ENCODE data around the gene HIPK2. TPM values are rescaled to one million over a fixed set of nuclear protein-coding genes. Genes with fewer than 3 reads are reported as not detected.

Gene HIPK2
- total and polyA plus RNA-seq, 2 donors (not counting 3 experiments of a cell fraction or from before 2014, with no cell fraction given): 9.0 to 43.8 TPM

DNA sequence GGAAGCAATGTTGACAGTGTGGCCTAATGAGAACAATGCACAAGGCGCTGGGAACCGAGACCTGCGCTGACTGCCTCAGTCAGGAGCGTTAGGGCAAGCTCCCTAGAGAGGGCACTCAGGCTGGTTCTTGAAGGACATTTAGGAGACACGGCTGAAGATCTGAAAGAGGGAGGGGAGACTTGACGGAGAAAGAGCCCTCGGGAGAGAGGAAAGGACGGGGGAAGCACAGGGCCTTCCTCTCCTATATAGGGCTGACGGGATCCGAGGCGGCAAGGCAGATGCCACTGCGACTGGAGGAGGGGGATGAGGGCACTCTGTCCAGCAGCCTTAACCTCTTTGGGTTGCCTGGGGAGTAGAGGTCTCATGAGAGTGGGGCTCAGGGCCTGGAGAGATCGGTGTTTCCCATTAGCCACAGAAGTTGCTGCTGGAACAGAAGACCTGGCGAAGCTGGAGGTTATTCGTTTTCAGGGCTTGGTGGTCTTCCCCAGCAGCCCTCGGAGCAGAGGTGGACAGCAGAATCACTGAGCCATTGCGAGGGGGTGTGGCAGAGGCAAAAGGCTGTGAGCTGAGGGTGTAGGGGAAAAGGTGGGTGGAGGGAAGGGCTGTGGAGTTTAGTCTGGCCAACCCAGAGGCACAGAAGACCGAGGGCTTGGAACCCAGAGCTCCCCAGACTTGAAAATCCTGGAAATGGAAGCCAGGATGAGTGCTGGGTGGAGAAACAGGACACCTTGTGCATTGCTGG, 218.3 kb downstream of the HIPK2 start:
- dilution Hi-C loops (cut with MboI; ENCODE audit: extremely low pct_ligation_motif_present, low sequenced_read_pairs) (no loop called here), intact Hi-C loops (cut with micrococcal nuclease) (no loop called here)
- no peak overlapping the region for H3K4me3 ChIP-seq (replicated peaks in 1 of 3; ENCODE audit: insufficient read depth in 1 of 3, low read depth in 1 of 3, low read length in 3 of 3)
- H3K9ac ChIP-seq (replicated peaks; ENCODE audit: extremely low read depth, insufficient read depth, low read length): no peak overlapping the region
- TF ChIP-seq FOS (IDR thresholded peaks at IDR 0.05; ENCODE audit: borderline replicate concordance, insufficient read depth, low read length): no peak
- no peak for TF ChIP-seq JUN (IDR thresholded peaks at IDR 0.05; ENCODE audit: borderline replicate concordance, insufficient read depth, insufficient read length, low read depth)
- no peak for TF ChIP-seq POLR2AphosphoS5 (IDR thresholded peaks at IDR 0.05; ENCODE audit: insufficient read depth, low read depth, low read length)
- TF ChIP-seq, protein P1, sequence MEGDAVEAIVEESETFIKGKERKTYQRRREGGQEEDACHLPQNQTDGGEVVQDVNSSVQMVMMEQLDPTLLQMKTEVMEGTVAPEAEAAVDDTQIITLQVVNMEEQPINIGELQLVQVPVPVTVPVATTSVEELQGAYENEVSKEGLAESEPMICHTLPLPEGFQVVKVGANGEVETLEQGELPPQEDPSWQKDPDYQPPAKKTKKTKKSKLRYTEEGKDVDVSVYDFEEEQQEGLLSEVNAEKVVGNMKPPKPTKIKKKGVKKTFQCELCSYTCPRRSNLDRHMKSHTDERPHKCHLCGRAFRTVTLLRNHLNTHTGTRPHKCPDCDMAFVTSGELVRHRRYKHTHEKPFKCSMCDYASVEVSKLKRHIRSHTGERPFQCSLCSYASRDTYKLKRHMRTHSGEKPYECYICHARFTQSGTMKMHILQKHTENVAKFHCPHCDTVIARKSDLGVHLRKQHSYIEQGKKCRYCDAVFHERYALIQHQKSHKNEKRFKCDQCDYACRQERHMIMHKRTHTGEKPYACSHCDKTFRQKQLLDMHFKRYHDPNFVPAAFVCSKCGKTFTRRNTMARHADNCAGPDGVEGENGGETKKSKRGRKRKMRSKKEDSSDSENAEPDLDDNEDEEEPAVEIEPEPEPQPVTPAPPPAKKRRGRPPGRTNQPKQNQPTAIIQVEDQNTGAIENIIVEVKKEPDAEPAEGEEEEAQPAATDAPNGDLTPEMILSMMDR (IDR thresholded peaks at IDR 0.05; ENCODE audit: extremely low read depth in 1 of 2, insufficient read depth in 1 of 2, low read depth in 1 of 2, low read length in 2 of 2): no peak
- no peak for TF ChIP-seq MYC (IDR thresholded peaks at IDR 0.05; ENCODE audit: low read depth, low read length)
- TF ChIP-seq EZH2 (IDR thresholded peaks at IDR 0.05; ENCODE audit: borderline replicate concordance, low read depth, low read length, severe bottlenecking): no peak
- DNase-seq (ENCODE audit: low read depth, low spot score) (no peak), FAIRE-seq (no peak)
- H3K27ac ChIP-seq (ENCODE audit: insufficient read depth, low read depth, low read length): no peak overlapping the region
- no TSS peak for BruUV-seq (replicated peaks)
- H3K27me3 ChIP-seq (ENCODE audit: control insufficient read depth in 2 of 2, insufficient read depth in 2 of 2, low read length in 2 of 2): peaks cover 5 to 13% of the 10 kb centered on the region in 2 experiments
- peaks cover 0 to under 1% of the 10 kb centered on the region in 2 experiments for H3K36me3 ChIP-seq (ENCODE audit: control insufficient read depth in 2 of 2, extremely low read depth in 1 of 2, insufficient read depth in 2 of 2, low read length in 2 of 2)
- no peak overlapping the region for H3K4me2 ChIP-seq (ENCODE audit: insufficient read depth, low read length)
- no peaks in the 10 kb centered on the region for H3K9me3 ChIP-seq (replicated peaks; ENCODE audit: control insufficient read depth, insufficient read depth, low read length)
- ChIA-PET POLR2A (no interaction called here), CTCF (interaction anchor here (1.6 kb wide), 1 partner anchor 59 kb away, joined by 3 read pairs; no protein-coding TSS in a partner anchor)
- no peak overlapping the region for H2AFZ ChIP-seq (ENCODE audit: low read depth, low read length)
- H4K20me1 ChIP-seq (replicated peaks; ENCODE audit: control insufficient read depth, extremely low read depth, insufficient read depth, low read length): no peaks in the 10 kb centered on the region
- no peaks in the 10 kb centered on the region for H3K9me1 ChIP-seq (replicated peaks; ENCODE audit: control insufficient read depth, extremely low read depth, insufficient read depth, low read length)
- H3K79me2 ChIP-seq (ENCODE audit: control insufficient read depth, insufficient read depth, low read length): no peaks in the 10 kb centered on the region
- no peaks in the 10 kb centered on the region for H3K4me1 ChIP-seq (ENCODE audit: control insufficient read depth, extremely low read depth, insufficient read depth, low read length)

Data from endothelial cell of umbilical vein (primary cell).